Endothelial cell of umbilical vein (primary cell): Measurements from ENCODE around the gene TACC3. TPM values are rescaled to one million over a fixed set of nuclear protein-coding genes. Genes with fewer than 3 reads are reported as not detected.

Experiments used
- BruUV-seq: library from RNA; stranded (reverse); fragments of 400-500 nt; replicated peaks from 2 replicates; lab custom pipeline; 2021; lab: Mats Ljungman, UMichigan
- CTCF ChIA-PET: fragments of 300-600, 350-600 bp; sonication (Branson Sonifier 250); formaldehyde crosslinking; loops from one replicate; lab custom pipeline; 2021; ENCODE audit warnings: antibody characterized with exemption, inconsistent platforms; lab: Charles Lee
- POLR2A ChIA-PET: fragments of 300-600, 350-600 bp; sonication (Branson Sonifier 250); formaldehyde crosslinking; loops from one replicate; lab custom pipeline; 2021; ENCODE audit warnings: antibody characterized with exemption, inconsistent platforms; lab: Charles Lee
- DNase-seq: peaks from one replicate; pipeline ENCODE4 v3.0.0-alpha.2; 2011; ENCODE audit warnings: low read depth, low spot score
- FAIRE-seq: peaks from 2 replicates; lab custom pipeline; 2011; peaks lifted over from hg19 to GRCh38; lab: Jason Lieb, UNC
- H2AFZ ChIP-seq: 2 replicates; pipeline ENCODE4 v1.6.0; 2012; ENCODE audit warnings: low read depth, low read length, control low read depth, inconsistent platforms
- H3K27ac ChIP-seq: 2 replicates; pipeline ENCODE4 v1.5.1; 2011; ENCODE audit warnings: low read depth, mild to moderate bottlenecking, control low read depth, low read length, moderate library complexity; ENCODE audit not compliant: insufficient read depth
- H3K27me3 ChIP-seq, 2 experiments: 2 replicates each; pipeline versions ENCODE4 v1.6.0 to v1.6.1; 2011; ENCODE audit warnings: low read length in 2 of 2, mixed read lengths in 1 of 2; ENCODE audit not compliant: control insufficient read depth in 2 of 2, insufficient read depth in 2 of 2
- H3K36me3 ChIP-seq, 2 experiments: 2 replicates in 1 of 2; 3 replicates in 1 of 2; pipeline ENCODE4 v1.5.1; 2011; ENCODE audit warnings: low read length in 2 of 2, mild to moderate bottlenecking in 1 of 2, moderate library complexity in 1 of 2; ENCODE audit not compliant: control insufficient read depth in 2 of 2, insufficient read depth in 2 of 2; ENCODE audit errors: extremely low read depth in 1 of 2
- H3K4me1 ChIP-seq: 3 replicates; pipeline ENCODE4 v1.5.1; 2011; ENCODE audit warnings: mild to moderate bottlenecking, low read length; ENCODE audit not compliant: control insufficient read depth, insufficient read depth; ENCODE audit errors: extremely low read depth
- H3K4me2 ChIP-seq: 2 replicates; pipeline ENCODE4 v1.6.1; 2011; ENCODE audit warnings: low read length, control low read depth, mixed read lengths; ENCODE audit not compliant: insufficient read depth
- H3K4me3 ChIP-seq, 3 experiments: fragments of 200-600 bp in 1 of 3; sonication (generic), shearing (Covaris generic) in 1 of 3; replicated peaks in 1 of 3; 2 replicates each; pipeline ENCODE4 v1.5.1; 2011 to 2016; ENCODE audit warnings: control low read depth in 3 of 3, low read length in 3 of 3, mild to moderate bottlenecking in 2 of 3, inconsistent platforms in 1 of 3, low read depth in 1 of 3, moderate library complexity in 1 of 3; ENCODE audit not compliant: insufficient read depth in 1 of 3
- H3K79me2 ChIP-seq: 2 replicates; pipeline ENCODE4 v1.6.0; 2012; ENCODE audit warnings: low read length, inconsistent platforms; ENCODE audit not compliant: control insufficient read depth, insufficient read depth
- H3K9ac ChIP-seq: replicated peaks from 2 replicates; pipeline ENCODE3; 2011; ENCODE audit warnings: low read length, control low read depth; ENCODE audit not compliant: insufficient read depth; ENCODE audit errors: extremely low read depth
- H3K9me1 ChIP-seq: replicated peaks from 3 replicates; pipeline ENCODE4 v1.6.0; 2011; ENCODE audit warnings: mild to moderate bottlenecking, low read length; ENCODE audit not compliant: control insufficient read depth, insufficient read depth; ENCODE audit errors: extremely low read depth
- H3K9me3 ChIP-seq: replicated peaks from 2 replicates; pipeline ENCODE4 v1.5.1; 2012; ENCODE audit warnings: low read length, inconsistent platforms; ENCODE audit not compliant: control insufficient read depth, insufficient read depth
- H4K20me1 ChIP-seq: replicated peaks from 2 replicates; pipeline ENCODE3; 2011; ENCODE audit warnings: mild to moderate bottlenecking, low read length; ENCODE audit not compliant: control insufficient read depth, insufficient read depth; ENCODE audit errors: extremely low read depth
- CTCF ChIP-seq, 2 donors: IDR thresholded peaks; 1 replicate in 1 of 2; 2 replicates in 1 of 2; pipeline ENCODE4 v1.5.1; 2011; ENCODE audit warnings: low read length in 2 of 2, mild to moderate bottlenecking in 2 of 2, moderate library complexity in 2 of 2, control low read depth in 1 of 2, inconsistent platforms in 1 of 2, low read depth in 1 of 2; ENCODE audit not compliant: insufficient read depth in 1 of 2; ENCODE audit errors: extremely low read depth in 1 of 2
- EZH2 ChIP-seq: IDR thresholded peaks from 2 replicates; pipeline ENCODE4 v1.6.1; 2012; ENCODE audit warnings: borderline replicate concordance, low read depth, mild to moderate bottlenecking, moderate library complexity, low read length, inconsistent platforms; ENCODE audit not compliant: severe bottlenecking
- FOS ChIP-seq: IDR thresholded peaks from 2 replicates; pipeline ENCODE4 v1.6.1; 2011; ENCODE audit warnings: mild to moderate bottlenecking, low read length, moderate library complexity, borderline replicate concordance; ENCODE audit not compliant: insufficient read depth
- GATA2 ChIP-seq: IDR thresholded peaks from 2 replicates; pipeline ENCODE4 v1.7.0; 2011; ENCODE audit warnings: low read depth, mild to moderate bottlenecking, moderate library complexity, mixed read lengths, low read length; ENCODE audit not compliant: insufficient read length, insufficient read depth
- JUN ChIP-seq: IDR thresholded peaks from 2 replicates; pipeline ENCODE4 v1.6.1; 2011; ENCODE audit warnings: borderline replicate concordance, low read depth; ENCODE audit not compliant: insufficient read length, insufficient read depth
- MAX ChIP-seq: IDR thresholded peaks from 2 replicates; pipeline ENCODE4 v1.6.1; 2011; ENCODE audit not compliant: insufficient read depth, insufficient read length
- MYC ChIP-seq: IDR thresholded peaks from one replicate; pipeline ENCODE4 v1.6.1; 2011; ENCODE audit warnings: mild to moderate bottlenecking, low read depth, low read length
- POLR2A ChIP-seq: IDR thresholded peaks from 2 replicates; pipeline ENCODE4 v1.6.1; 2012; ENCODE audit warnings: low read depth, mild to moderate bottlenecking, control low read depth, low read length
- POLR2AphosphoS5 ChIP-seq: IDR thresholded peaks from 2 replicates; pipeline ENCODE4 v1.6.1; 2012; ENCODE audit warnings: low read depth, mild to moderate bottlenecking, control low read depth, low read length, moderate library complexity; ENCODE audit not compliant: insufficient read depth
- dilution Hi-C: fragments of 300-500 bp; cut with MboI; formaldehyde crosslinking; loops from one replicate; pipeline ENCODE4 v1.15.0; 2019; ENCODE audit warnings: low sequenced_read_pairs; ENCODE audit not compliant: extremely low pct_ligation_motif_present
- intact Hi-C: fragments of 100-400 bp; cut with micrococcal nuclease; formaldehyde crosslinking; loops from one replicate; pipeline ENCODE4 v1.10.0; 2022
- polyA plus RNA-seq, 4 experiments: library from polyadenylated mRNA; depleted of rRNA in 3 of 4; stranded (reverse) in 3 of 4; unstranded in 1 of 4; fragments of >200 nt; gene quantifications; 2 replicates each; pipeline versions ENCODE4 v1.2.1 to v1.2.3, GENCODE V29; 2011 to 2012; ENCODE audit warnings: missing spikeins in 1 of 4
- total RNA-seq: library from RNA; stranded (reverse); gene quantifications from 2 replicates; pipeline ENCODE4 v1.2.3, GENCODE V29; 2021

The TACC3 gene
- total and polyA plus RNA-seq, 2 donors (not counting 3 experiments of a cell fraction or from before 2014, with no cell fraction given) = 54.5 to 135 TPM

GRCh38 chr4:1743975-1744374 lies 22.7 kb downstream of the TACC3 start:
- ChIA-PET CTCF (interaction anchor here (2.6 to 6.0 kb wide), 2 partner anchors 67 to 167 kb away, joined by 14 to 198 read pairs; no protein-coding TSS in a partner anchor), POLR2A (interaction anchor here (0.6 kb wide), 1 partner anchor 13 kb away, joined by 5 read pairs; no protein-coding TSS in a partner anchor)
- no peaks in the 10 kb centered on the region for H3K79me2 ChIP-seq
- H3K9me3 ChIP-seq = no peaks in the 10 kb centered on the region
- H3K4me2 ChIP-seq = no peak overlapping the region
- intact Hi-C loops = no loop called here
- DNase-seq = no peak
- no peak overlapping the region for H3K27ac ChIP-seq
- no TSS peak for BruUV-seq
- H4K20me1 ChIP-seq = no peaks in the 10 kb centered on the region
- H3K27me3 ChIP-seq = no peaks in the 10 kb centered on the region
- H3K36me3 ChIP-seq = peaks cover 8 to 26% of the 10 kb centered on the region in 2 experiments
- H3K9ac ChIP-seq = no peak overlapping the region
- H3K4me1 ChIP-seq = peaks cover 4% of the 10 kb centered on the region
- no peak for FAIRE-seq
- dilution Hi-C loops = no loop called here
- no peak overlapping the region for H3K4me3 ChIP-seq
- no peaks in the 10 kb centered on the region for H3K9me1 ChIP-seq
- H2AFZ ChIP-seq = no peak overlapping the region
- TF ChIP-seq CTCF (IDR thresholded peaks at IDR 0.05; ENCODE audit: extremely low read depth in 1 of 2, insufficient read depth in 1 of 2, low read depth in 1 of 2, low read length in 2 of 2) (no peak), POLR2AphosphoS5 (no peak), EZH2 (no peak), MYC (no peak), FOS (no peak), MAX (no peak), POLR2A (no peak), GATA2 (no peak), JUN (no peak)
